C1 segment of cervical spinal cord (tissue), 14 donors: ENCODE measurements around the gene GFI1B.

Experiments used
- DNase-seq, 14 donors: peaks; one replicate each; lab custom pipeline; 2025; lab: John Stamatoyannopoulos, UW

GFI1B gene

DNA sequence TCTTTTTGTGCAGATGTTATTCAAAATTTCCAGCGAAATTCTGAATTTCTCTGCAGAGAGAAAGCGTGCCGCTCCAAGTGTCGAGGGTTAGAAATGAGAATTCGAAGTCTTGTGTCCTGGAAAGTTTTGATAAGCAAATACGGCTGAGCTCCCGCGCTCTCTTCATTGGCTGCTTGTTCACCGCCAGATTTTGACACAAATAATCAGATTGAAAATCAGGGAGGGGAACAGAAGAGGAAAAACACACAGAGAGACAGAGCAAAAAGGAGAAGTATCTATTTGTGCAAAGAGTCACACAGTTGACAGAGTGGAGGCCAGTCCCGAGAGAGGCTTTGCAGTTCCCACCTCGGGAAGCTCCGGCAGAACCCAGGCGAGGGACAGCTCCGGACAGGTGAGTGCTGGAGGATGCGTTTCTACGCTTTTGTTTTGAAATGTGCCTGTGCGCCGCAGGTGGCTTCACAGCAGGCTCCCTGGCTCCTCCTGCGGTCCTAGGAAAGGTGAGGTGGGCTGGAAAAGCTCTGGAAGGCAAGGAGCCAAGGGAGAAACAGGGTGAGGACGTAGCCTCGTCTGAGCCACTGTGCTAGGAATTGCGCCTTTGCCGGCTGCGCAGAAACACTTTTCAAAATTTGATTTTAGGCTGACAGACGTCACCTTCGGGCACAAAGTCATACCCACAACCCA is at the start of gene GFI1B:
TSS of gene GFI1B (plus strand) at position 244 of the 681 bp plus-strand sequence. CDS start 7,985 bp downstream, outside the sequence.
- no peak for DNase-seq

GRCh38 chr9:132931178-132931735 is 47.2 kb upstream of the GFI1B start:
- no peak for DNase-seq

DNA sequence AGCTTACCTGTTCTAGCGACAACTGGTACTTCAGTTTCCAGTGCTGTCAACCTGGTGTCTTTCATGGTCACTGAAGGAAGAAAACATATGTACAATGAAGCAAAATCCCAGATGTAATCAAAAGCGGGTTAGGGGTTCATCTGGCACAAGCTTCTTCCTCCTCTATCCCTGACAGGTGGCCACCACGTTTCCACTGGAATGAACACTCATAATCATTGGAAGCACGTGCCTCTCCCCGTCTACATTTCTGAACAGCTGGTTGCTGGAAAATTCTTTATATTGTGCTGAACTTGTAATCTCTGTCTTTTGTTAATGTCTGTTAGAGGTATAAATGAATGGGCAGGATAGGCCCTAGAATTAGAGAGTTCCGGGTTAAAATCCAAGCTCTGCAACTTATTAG is 43.5 kb upstream of the GFI1B start:
- DNase-seq = no peak

GRCh38 chr9:132937463-132937901 is 41.0 kb upstream of the GFI1B start:
- no peak for DNase-seq

DNA sequence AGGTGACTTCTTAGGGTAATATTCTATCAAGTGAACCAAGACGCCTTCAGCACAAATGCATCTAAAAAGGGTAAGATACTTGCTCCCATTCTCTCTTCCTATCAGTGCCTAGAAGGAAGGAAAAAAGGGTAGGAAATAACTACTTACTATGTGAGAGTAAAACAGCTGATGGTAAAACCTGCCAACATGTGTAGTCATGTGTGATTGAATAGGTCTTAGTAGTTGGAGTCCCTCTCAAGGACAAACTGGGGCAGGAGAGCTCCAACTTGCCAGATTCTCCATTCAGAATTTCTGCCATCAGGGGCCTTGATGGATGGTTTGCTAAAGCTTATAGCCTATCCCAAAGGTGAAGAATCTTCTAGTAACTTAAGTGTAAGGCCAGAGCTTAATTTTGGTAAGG is 39.3 kb upstream of the GFI1B start:
- DNase-seq = no peak

- no peak for DNase-seq
Observed at GRCh38 chr9:132942541-132943182, 35.8 kb upstream of the GFI1B start.

GRCh38 chr9:132943651-132944293 is 34.7 kb upstream of the GFI1B start:
- peak in 3 of 14 donors; percentile 2 to 52 (median 38) for DNase-seq

- peak; percentile 80 to 98 (median 94) for DNase-seq
Observed at GRCh38 chr9:132944294-132945185, 34.0 kb upstream of the GFI1B start, which contains the start of gene TSC1. TSC1 (minus strand) TSS chr9:132944616; CDS start chr9:132928872, 15,744 bp downstream.

DNA sequence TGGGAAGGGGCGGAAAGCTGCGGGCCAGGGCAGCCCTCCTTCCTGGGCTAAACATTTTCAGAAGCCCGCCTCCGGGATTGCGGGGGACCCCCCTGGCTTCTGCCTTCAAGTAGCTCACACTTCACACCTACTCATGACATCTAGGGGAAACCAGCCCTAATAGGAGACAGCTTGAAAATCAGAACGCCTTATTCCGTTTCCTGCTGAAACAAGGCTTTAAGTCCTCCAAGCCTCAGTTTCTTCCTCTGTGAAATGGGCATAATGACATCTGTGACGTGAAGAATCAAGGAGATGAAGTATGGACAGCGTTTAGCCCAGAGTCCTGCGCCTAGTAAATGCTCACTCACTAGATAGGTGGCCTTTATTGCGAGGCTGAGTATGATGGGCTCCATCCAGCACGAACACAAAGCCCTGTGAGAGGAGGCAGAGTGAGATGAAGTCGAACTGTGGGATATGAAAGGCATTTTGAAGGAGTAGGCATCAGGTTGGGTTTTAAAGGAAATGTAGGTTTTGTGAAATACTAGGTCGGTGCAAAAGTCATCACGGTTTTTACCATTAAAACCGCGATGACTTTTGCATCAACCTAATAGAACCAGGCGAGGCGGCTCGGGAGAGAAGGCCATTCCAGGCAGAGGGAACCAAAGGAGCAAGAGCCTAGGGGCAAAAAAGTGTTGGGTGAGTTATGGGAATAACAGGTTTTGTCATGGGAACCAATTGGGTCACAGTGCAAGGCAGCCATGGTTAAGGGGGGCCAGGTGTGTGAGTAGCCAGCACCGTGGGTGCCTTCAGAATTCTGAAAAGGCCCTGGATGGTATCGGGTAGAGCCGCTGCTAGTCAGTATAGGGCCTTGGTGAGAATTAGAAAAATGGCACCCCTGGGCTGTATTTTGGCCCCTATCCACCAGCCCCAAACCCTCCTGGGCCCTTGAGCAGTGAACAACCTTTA is 33.0 kb upstream of the GFI1B start:
- DNase-seq = no peak

- DNase-seq = no peak
Observed at GRCh38 chr9:132946211-132946610, 32.3 kb upstream of the GFI1B start.

- DNase-seq = peak in 1 of 14 donors; percentile 17
Observed at GRCh38 chr9:132946631-132947295, 31.7 kb upstream of the GFI1B start.

- DNase-seq = no peak
Observed at GRCh38 chr9:132947756-132948155, 30.7 kb upstream of the GFI1B start.

GRCh38 chr9:132948482-132949050 is 29.9 kb upstream of the GFI1B start:
- DNase-seq = peak in 2 of 14 donors; percentile 19 to 87

DNA sequence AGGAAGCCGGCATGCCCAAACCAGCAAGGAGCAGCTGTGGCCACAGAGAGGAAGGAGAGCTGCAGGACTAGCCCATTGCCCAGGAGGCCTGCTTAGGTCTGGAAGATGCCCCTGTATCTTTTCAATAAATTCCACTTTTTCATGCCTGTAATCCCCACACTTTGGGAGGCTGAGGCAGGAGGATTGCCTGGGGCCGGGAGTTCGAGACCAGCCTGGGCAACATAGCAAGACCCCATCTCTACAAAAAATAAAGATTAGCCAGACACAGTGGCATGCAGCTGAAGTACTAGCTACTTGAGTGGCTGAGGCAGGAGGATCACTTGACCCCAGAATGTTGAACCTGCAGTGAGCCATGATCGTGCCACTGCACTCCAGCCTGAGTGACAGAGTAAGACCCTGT is 28.8 kb upstream of the GFI1B start:
- DNase-seq = no peak

DNA sequence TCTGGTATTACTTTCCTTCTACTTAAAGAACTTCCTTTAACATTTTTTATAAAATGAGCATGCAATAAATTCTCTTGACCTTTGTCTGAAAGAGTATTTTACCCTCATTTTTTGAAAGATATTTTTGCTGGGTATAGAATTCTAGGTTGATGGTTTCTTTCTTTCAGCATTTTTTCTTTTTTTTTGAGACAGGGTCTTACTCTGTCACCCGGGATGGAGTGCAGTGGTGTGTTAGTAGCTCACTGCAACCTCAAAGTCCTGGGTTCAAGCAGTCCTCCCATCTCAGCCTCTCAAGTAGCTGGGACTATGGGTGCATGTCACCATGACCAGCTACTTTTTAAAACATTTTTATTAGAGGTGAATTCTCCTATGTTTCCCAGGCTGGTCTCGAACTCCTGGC is 23.4 kb upstream of the GFI1B start:
- no peak for DNase-seq

- no peak for DNase-seq
Observed at GRCh38 chr9:132955768-132956167, 22.7 kb upstream of the GFI1B start.

- DNase-seq = no peak
Observed at GRCh38 chr9:132957805-132958204, 20.7 kb upstream of the GFI1B start.

- DNase-seq = no peak
Observed at GRCh38 chr9:132961002-132961401, 17.5 kb upstream of the GFI1B start.

DNA sequence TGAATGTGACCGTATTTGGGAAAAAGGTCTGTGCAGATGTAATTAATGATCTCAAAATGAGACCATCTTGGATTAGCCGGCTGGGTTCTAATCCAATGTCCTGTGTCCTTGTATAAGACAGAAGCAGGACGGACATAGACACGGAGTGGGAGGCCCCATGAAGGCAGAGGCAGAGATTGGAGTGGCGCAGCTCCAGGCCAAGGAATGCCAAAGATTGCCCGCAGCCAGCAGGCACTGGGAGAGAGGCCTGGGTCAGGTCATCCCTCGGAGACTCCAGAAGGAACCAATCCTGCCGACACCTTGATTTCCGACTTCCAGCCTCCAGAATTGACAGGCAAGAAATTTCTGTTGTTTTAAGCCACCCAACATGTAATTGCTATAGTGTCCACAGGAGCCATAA is 13.0 kb upstream of the GFI1B start:
- DNase-seq = no peak
